Measurements from ENCODE around the gene BANP. TPM values are rescaled to one million over a fixed set of nuclear protein-coding genes. Genes with fewer than 3 reads are reported as not detected.

BANP gene
- total RNA-seq, 1 experiment from 2014 or later: 34.5 TPM

DNA sequence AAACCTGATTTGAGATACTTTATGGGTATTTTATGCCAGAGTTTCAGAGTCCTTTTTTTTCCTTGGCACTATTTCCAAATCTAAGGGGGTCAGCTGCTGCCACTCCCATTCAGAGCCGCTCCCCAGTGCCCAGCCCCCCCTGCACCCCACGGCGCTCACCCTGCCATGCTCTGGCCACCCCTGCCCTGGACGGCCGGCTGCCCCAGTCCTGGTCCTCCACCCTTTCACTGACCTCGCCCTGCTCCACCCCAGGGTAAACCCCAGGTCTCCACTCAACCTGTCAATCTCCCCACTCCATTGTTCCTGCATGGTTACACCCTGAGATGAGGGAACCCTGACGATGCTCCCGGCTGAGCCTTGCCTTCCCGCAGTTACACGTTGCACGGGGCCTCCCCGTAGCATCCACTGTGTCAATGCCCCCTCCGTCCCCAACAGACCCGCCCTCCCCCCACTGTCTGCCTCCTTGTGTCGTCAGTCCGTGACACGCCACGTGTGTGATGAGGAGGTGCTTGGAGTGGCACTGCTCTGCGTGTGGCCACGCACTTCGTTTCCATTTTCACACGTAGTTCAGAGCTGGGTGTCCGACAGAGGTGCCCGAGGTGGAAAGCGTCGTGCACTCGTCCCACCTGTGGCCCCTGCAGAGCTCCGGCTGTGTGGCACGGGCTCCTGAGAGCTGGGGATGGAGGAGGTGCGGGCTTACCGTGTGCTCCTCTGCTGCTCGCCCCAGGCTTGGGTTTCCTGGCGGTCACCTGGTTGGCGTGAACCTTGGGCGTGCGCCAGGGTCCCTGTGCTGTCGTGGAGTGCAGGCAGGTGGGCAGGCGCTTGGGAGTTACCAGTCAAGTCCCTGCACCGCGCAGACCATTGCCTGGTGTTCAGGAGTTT is 116.5 kb downstream of the BANP start:
- Mint-ChIP-seq H3K9me3 (no peaks in the 10 kb centered on the region), H3K36me3 (peaks cover 8% of the 10 kb centered on the region), H3K27me3 (ENCODE audit: low read depth) (no peaks in the 10 kb centered on the region), H3K4me1 (no peaks in the 10 kb centered on the region), H3K4me3 (no peak overlapping the region), H3K27ac (peak overlapping the region; percentile 57; the same call in 1 of the 2 replicates)
- ChIA-PET CTCF (no interaction called here), POLR2A (no interaction called here)
- TF ChIP-seq, protein P1, sequence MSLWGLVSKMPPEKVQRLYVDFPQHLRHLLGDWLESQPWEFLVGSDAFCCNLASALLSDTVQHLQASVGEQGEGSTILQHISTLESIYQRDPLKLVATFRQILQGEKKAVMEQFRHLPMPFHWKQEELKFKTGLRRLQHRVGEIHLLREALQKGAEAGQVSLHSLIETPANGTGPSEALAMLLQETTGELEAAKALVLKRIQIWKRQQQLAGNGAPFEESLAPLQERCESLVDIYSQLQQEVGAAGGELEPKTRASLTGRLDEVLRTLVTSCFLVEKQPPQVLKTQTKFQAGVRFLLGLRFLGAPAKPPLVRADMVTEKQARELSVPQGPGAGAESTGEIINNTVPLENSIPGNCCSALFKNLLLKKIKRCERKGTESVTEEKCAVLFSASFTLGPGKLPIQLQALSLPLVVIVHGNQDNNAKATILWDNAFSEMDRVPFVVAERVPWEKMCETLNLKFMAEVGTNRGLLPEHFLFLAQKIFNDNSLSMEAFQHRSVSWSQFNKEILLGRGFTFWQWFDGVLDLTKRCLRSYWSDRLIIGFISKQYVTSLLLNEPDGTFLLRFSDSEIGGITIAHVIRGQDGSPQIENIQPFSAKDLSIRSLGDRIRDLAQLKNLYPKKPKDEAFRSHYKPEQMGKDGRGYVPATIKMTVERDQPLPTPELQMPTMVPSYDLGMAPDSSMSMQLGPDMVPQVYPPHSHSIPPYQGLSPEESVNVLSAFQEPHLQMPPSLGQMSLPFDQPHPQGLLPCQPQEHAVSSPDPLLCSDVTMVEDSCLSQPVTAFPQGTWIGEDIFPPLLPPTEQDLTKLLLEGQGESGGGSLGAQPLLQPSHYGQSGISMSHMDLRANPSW (CRISPR knock-in tag; conservative IDR thresholded peaks at IDR 0.05; ENCODE audit: low read depth): no peak
- TF ChIP-seq SMAD3 (CRISPR knock-in tag; IDR thresholded peaks at IDR 0.05; ENCODE audit: borderline replicate concordance) (no peak), KAT7 (CRISPR knock-in tag; IDR thresholded peaks at IDR 0.05; ENCODE audit: borderline replicate concordance) (no peak), TEAD1 (CRISPR knock-in tag; IDR thresholded peaks at IDR 0.05) (no peak)
- no peak for DNase-seq (ENCODE audit: low spot score)
- no peak for ATAC-seq

DNA sequence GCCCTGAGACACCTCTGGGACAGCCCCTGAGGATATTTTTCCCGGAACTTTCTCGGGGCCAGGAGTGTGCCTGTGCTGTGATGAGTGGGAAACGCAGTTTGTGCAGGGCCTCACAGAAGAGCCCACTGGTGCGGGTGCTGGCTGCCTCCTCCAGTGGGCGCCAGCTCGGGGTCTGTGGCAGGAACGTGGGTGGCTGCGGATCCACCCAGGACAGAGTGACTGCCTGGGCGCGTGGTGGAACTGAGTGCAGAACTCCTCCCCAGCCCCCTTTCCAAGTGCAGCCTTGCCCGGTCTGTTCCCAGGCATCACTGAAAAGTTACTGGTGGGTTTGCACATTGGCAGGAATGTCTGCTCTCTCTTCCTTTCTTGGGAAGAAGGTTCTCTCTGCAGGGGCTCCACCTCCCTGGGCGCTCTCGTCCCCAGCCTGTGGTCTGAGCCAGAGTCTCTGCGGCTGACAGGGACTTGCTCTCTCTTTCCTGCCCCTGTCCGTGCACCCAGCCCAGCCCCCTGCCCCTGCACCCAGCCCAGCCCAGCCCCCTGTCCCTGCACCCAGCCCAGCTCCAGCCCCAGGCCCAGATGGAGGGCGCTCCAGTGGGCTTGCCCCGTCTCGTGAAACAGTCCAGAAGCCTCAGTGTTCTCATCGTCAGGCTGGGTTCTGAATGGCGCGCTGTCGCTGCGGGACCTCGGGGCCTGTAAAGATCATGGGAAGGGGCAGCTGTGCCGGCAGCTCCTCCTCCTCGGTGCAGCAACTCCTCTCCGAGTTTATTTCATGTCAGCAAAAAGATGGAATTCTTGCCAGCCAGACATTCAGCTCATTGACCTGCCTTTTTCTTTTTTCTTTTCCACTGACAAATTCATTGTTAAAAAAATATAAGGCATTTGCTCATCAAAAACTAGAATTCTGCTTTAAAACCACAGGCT is 117.5 kb downstream of the BANP start:
- H3K9me3 Mint-ChIP-seq: no peaks in the 10 kb centered on the region
- CTCF ChIA-PET: no interaction called here
- no peaks in the 10 kb centered on the region for H3K4me1 Mint-ChIP-seq
- ATAC-seq (no peak; the same call in 1 of the 2 replicates), DNase-seq (ENCODE audit: low spot score) (no peak)
- TF ChIP-seq ZBTB21 (CRISPR knock-in tag; IDR thresholded peaks at IDR 0.05; ENCODE audit: borderline replicate concordance) (no peak), RORB (CRISPR knock-in tag; IDR thresholded peaks at IDR 0.05) (no peak), CREB1 (CRISPR knock-in tag; IDR thresholded peaks at IDR 0.05) (no peak), GABPB1 (CRISPR knock-in tag; IDR thresholded peaks at IDR 0.05) (no peak), PRRX2 (CRISPR knock-in tag; IDR thresholded peaks at IDR 0.05) (no peak), IRF2 (CRISPR knock-in tag; IDR thresholded peaks at IDR 0.05; ENCODE audit: borderline replicate concordance, low read depth) (no peak), NFYB (CRISPR knock-in tag; conservative IDR thresholded peaks at IDR 0.05; ENCODE audit: low read depth) (no peak), HMGA2 (CRISPR knock-in tag; IDR thresholded peaks at IDR 0.05) (no peak), ETV6 (CRISPR knock-in tag; IDR thresholded peaks at IDR 0.05) (no peak), ESRRA (CRISPR knock-in tag; IDR thresholded peaks at IDR 0.05; ENCODE audit: borderline replicate concordance) (no peak), NR2C2 (CRISPR knock-in tag; IDR thresholded peaks at IDR 0.05) (no peak)
- TF ChIP-seq, protein P2, sequence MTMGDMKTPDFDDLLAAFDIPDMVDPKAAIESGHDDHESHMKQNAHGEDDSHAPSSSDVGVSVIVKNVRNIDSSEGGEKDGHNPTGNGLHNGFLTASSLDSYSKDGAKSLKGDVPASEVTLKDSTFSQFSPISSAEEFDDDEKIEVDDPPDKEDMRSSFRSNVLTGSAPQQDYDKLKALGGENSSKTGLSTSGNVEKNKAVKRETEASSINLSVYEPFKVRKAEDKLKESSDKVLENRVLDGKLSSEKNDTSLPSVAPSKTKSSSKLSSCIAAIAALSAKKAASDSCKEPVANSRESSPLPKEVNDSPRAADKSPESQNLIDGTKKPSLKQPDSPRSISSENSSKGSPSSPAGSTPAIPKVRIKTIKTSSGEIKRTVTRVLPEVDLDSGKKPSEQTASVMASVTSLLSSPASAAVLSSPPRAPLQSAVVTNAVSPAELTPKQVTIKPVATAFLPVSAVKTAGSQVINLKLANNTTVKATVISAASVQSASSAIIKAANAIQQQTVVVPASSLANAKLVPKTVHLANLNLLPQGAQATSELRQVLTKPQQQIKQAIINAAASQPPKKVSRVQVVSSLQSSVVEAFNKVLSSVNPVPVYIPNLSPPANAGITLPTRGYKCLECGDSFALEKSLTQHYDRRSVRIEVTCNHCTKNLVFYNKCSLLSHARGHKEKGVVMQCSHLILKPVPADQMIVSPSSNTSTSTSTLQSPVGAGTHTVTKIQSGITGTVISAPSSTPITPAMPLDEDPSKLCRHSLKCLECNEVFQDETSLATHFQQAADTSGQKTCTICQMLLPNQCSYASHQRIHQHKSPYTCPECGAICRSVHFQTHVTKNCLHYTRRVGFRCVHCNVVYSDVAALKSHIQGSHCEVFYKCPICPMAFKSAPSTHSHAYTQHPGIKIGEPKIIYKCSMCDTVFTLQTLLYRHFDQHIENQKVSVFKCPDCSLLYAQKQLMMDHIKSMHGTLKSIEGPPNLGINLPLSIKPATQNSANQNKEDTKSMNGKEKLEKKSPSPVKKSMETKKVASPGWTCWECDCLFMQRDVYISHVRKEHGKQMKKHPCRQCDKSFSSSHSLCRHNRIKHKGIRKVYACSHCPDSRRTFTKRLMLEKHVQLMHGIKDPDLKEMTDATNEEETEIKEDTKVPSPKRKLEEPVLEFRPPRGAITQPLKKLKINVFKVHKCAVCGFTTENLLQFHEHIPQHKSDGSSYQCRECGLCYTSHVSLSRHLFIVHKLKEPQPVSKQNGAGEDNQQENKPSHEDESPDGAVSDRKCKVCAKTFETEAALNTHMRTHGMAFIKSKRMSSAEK (CRISPR knock-in tag; IDR thresholded peaks at IDR 0.05; ENCODE audit: borderline replicate concordance): no peak
- TF ChIP-seq, protein P3, sequence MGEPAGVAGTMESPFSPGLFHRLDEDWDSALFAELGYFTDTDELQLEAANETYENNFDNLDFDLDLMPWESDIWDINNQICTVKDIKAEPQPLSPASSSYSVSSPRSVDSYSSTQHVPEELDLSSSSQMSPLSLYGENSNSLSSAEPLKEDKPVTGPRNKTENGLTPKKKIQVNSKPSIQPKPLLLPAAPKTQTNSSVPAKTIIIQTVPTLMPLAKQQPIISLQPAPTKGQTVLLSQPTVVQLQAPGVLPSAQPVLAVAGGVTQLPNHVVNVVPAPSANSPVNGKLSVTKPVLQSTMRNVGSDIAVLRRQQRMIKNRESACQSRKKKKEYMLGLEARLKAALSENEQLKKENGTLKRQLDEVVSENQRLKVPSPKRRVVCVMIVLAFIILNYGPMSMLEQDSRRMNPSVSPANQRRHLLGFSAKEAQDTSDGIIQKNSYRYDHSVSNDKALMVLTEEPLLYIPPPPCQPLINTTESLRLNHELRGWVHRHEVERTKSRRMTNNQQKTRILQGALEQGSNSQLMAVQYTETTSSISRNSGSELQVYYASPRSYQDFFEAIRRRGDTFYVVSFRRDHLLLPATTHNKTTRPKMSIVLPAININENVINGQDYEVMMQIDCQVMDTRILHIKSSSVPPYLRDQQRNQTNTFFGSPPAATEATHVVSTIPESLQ (CRISPR knock-in tag; IDR thresholded peaks at IDR 0.05): no peak
- TF ChIP-seq, protein P4, sequence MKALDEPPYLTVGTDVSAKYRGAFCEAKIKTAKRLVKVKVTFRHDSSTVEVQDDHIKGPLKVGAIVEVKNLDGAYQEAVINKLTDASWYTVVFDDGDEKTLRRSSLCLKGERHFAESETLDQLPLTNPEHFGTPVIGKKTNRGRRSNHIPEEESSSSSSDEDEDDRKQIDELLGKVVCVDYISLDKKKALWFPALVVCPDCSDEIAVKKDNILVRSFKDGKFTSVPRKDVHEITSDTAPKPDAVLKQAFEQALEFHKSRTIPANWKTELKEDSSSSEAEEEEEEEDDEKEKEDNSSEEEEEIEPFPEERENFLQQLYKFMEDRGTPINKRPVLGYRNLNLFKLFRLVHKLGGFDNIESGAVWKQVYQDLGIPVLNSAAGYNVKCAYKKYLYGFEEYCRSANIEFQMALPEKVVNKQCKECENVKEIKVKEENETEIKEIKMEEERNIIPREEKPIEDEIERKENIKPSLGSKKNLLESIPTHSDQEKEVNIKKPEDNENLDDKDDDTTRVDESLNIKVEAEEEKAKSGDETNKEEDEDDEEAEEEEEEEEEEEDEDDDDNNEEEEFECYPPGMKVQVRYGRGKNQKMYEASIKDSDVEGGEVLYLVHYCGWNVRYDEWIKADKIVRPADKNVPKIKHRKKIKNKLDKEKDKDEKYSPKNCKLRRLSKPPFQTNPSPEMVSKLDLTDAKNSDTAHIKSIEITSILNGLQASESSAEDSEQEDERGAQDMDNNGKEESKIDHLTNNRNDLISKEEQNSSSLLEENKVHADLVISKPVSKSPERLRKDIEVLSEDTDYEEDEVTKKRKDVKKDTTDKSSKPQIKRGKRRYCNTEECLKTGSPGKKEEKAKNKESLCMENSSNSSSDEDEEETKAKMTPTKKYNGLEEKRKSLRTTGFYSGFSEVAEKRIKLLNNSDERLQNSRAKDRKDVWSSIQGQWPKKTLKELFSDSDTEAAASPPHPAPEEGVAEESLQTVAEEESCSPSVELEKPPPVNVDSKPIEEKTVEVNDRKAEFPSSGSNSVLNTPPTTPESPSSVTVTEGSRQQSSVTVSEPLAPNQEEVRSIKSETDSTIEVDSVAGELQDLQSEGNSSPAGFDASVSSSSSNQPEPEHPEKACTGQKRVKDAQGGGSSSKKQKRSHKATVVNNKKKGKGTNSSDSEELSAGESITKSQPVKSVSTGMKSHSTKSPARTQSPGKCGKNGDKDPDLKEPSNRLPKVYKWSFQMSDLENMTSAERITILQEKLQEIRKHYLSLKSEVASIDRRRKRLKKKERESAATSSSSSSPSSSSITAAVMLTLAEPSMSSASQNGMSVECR (CRISPR knock-in tag; IDR thresholded peaks at IDR 0.05; ENCODE audit: borderline replicate concordance): no peak
- TF ChIP-seq, protein P5, sequence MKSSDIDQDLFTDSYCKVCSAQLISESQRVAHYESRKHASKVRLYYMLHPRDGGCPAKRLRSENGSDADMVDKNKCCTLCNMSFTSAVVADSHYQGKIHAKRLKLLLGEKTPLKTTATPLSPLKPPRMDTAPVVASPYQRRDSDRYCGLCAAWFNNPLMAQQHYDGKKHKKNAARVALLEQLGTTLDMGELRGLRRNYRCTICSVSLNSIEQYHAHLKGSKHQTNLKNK (CRISPR knock-in tag; IDR thresholded peaks at IDR 0.05): no peak
- H3K36me3 Mint-ChIP-seq: peaks cover 13% of the 10 kb centered on the region
- no peaks in the 10 kb centered on the region for H3K27me3 Mint-ChIP-seq (ENCODE audit: low read depth)
- no peak overlapping the region for H3K4me3 Mint-ChIP-seq
- POLR2A ChIA-PET: no interaction called here
- no peak overlapping the region; the same call in 1 of the 2 replicates for H3K27ac Mint-ChIP-seq

Measured in WTC11 (cell line).